Hepatocyte (in vitro differentiated cells): ENCODE measurements around the gene ASMT.

Source experiments
- EZH2phosphoT487 ChIP-seq: fragments of 200-600 bp; sonication (generic); IDR thresholded peaks from one replicate; pipeline ENCODE4 v1.6.1; 2018; ENCODE audit warnings: antibody characterized with exemption, mild to moderate bottlenecking, low read depth, moderate library complexity; ENCODE audit not compliant: unreplicated experiment, severe bottlenecking
- TF ChIP-seq, protein P1 (sequence below): fragments of 200-600 bp; sonication (generic); IDR thresholded peaks from 2 replicates; pipeline ENCODE4 v1.5.1; 2016; ENCODE audit warnings: antibody characterized with exemption, mild to moderate bottlenecking; ENCODE audit not compliant: poor library complexity

DNA sequence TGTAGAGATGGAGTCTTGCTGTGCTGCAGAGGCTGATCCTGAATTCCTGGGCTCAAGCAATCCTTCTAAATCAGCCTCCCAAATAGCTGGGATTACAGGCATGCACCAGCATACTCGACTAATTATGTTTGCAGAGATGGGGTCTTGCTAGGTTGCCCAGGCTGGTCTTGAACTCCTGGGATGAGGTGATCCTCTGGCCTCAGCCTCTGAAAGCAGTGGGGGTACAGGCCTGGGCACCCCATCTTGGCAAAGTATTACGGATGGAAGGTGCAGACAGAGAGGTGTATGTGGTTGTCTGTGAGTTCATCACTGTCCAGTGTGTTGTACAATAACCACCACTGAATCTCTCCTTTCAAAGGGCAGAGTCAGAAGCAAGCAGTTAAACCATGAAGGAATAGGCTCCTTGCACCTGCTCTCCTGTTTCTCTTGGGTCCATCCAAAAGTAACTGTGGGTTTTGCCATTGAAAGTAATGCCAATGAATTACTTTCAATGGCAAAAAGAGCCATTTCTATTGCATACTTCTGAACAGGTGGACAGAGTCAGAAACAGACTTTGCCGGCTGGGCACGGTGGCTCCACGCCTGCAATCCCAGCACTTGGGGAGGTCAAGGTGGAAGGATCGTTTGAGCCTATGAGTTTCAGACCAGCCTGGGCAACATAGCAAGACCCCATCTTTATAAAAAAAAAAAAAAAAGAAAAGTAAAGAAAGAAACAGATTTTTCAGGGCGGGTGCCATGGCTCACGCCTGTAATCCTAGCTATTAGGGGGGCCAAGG is 30.4 kb upstream of the ASMT start:
- TF ChIP-seq, protein P1, sequence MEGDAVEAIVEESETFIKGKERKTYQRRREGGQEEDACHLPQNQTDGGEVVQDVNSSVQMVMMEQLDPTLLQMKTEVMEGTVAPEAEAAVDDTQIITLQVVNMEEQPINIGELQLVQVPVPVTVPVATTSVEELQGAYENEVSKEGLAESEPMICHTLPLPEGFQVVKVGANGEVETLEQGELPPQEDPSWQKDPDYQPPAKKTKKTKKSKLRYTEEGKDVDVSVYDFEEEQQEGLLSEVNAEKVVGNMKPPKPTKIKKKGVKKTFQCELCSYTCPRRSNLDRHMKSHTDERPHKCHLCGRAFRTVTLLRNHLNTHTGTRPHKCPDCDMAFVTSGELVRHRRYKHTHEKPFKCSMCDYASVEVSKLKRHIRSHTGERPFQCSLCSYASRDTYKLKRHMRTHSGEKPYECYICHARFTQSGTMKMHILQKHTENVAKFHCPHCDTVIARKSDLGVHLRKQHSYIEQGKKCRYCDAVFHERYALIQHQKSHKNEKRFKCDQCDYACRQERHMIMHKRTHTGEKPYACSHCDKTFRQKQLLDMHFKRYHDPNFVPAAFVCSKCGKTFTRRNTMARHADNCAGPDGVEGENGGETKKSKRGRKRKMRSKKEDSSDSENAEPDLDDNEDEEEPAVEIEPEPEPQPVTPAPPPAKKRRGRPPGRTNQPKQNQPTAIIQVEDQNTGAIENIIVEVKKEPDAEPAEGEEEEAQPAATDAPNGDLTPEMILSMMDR = no peak
- TF ChIP-seq EZH2phosphoT487 = no peak
